Activated naive CD8-positive, alpha-beta T cell treated with anti-CD3 and anti-CD28 coated beads, Interleukin-2, amount 50 U/mL, for 24 hours (primary cell): ENCODE data around the gene SP7.

Experiments
- ATAC-seq: fragments of 150-1000 bp; cut with Tn5 transposase; one replicate; pipeline ENCODE4 v1.10.0; 2021
- DNase-seq: peaks from one replicate; pipeline ENCODE4 v3.0.0; 2021
- H3K27ac Mint-ChIP-seq: one replicate; pipeline ENCODE4 v1.8.0; 2021; ENCODE audit warnings: mild to moderate bottlenecking, mixed read lengths
- H3K27me3 Mint-ChIP-seq: one replicate; pipeline ENCODE4 v1.8.0; 2021; ENCODE audit warnings: mixed read lengths
- H3K36me3 Mint-ChIP-seq: one replicate; pipeline ENCODE4 v1.8.0; 2021; ENCODE audit warnings: low read depth, mixed read lengths
- H3K4me1 Mint-ChIP-seq: one replicate; pipeline ENCODE4 v1.8.0; 2021; ENCODE audit warnings: mixed read lengths
- H3K4me3 Mint-ChIP-seq: one replicate; pipeline ENCODE4 v1.8.0; 2021; ENCODE audit warnings: mild to moderate bottlenecking, moderate library complexity, mixed read lengths
- H3K9me3 Mint-ChIP-seq: one replicate; pipeline ENCODE4 v1.8.0; 2021; ENCODE audit warnings: mixed read lengths

SP7 gene

GRCh38 chr12:53287741-53288216 is 48.4 kb downstream of the SP7 start:
- Mint-ChIP-seq H3K36me3 (peaks cover 58% of the 10 kb centered on the region), H3K9me3 (no peaks in the 10 kb centered on the region), H3K4me3 (no peak overlapping the region), H3K4me1 (peaks cover 26% of the 10 kb centered on the region), H3K27me3 (no peaks in the 10 kb centered on the region), H3K27ac (peak overlapping the region; percentile 23)
- ATAC-seq = peak; percentile 71
- peak; percentile 66 for DNase-seq

GRCh38 chr12:53286448-53286847 is 49.7 kb downstream of the SP7 start:
- ATAC-seq = no peak
- Mint-ChIP-seq H3K9me3 (no peaks in the 10 kb centered on the region), H3K4me1 (peaks cover 22% of the 10 kb centered on the region), H3K27ac (no peak overlapping the region), H3K36me3 (peaks cover 61% of the 10 kb centered on the region), H3K27me3 (no peaks in the 10 kb centered on the region), H3K4me3 (no peak overlapping the region)
- no peak for DNase-seq

- peaks cover 57% of the 10 kb centered on the region for H3K36me3 Mint-ChIP-seq
- H3K4me3 Mint-ChIP-seq = no peak overlapping the region
- no peaks in the 10 kb centered on the region for H3K27me3 Mint-ChIP-seq
- H3K9me3 Mint-ChIP-seq = no peaks in the 10 kb centered on the region
- DNase-seq (no peak), ATAC-seq (no peak)
- no peak overlapping the region for H3K27ac Mint-ChIP-seq
- no peaks in the 10 kb centered on the region for H3K4me1 Mint-ChIP-seq
Observed at GRCh38 chr12:53279888-53280498, 56.2 kb downstream of the SP7 start.

- Mint-ChIP-seq H3K27me3 (no peaks in the 10 kb centered on the region), H3K9me3 (no peaks in the 10 kb centered on the region), H3K4me1 (no peaks in the 10 kb centered on the region), H3K4me3 (no peak overlapping the region), H3K27ac (no peak overlapping the region), H3K36me3 (peaks cover 59% of the 10 kb centered on the region)
- no peak for DNase-seq
- ATAC-seq = no peak
Observed at GRCh38 chr12:53279283-53279869, 56.8 kb downstream of the SP7 start.

- Mint-ChIP-seq H3K36me3 (peaks cover 53% of the 10 kb centered on the region), H3K27me3 (no peaks in the 10 kb centered on the region), H3K27ac (no peak overlapping the region), H3K4me1 (no peaks in the 10 kb centered on the region), H3K9me3 (no peaks in the 10 kb centered on the region), H3K4me3 (no peak overlapping the region)
- ATAC-seq = no peak
- no peak for DNase-seq
Observed at GRCh38 chr12:53277981-53278380, 58.2 kb downstream of the SP7 start.
